NCI-H1417 (cell line): Measurements from ENCODE around the gene TRPM3.

Experiments
- DNase-seq, 3 experiments: peaks; one replicate each; lab custom pipeline; 2025; lab: John Stamatoyannopoulos, UW

TRPM3 gene

DNA sequence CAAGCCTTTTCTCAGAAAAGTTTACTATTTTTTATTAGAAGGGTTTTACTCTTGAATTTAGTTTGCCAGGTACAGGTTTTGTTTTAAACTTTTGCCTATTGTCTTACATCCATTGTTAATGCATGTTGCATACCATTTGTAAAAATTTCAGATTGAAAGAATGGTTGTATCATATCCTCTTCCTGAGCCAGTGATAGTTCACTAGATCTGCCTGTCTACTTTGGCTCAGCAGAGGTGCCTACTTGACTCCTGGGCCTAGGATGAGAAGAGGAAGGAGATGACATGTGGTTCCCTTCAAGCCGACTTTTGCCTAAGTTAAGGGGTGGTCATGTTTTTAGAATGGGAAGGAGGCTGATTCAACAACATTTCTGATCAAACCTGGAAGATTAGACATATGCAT, 232.9 kb downstream of the TRPM3 start:
- no peak for DNase-seq

DNA sequence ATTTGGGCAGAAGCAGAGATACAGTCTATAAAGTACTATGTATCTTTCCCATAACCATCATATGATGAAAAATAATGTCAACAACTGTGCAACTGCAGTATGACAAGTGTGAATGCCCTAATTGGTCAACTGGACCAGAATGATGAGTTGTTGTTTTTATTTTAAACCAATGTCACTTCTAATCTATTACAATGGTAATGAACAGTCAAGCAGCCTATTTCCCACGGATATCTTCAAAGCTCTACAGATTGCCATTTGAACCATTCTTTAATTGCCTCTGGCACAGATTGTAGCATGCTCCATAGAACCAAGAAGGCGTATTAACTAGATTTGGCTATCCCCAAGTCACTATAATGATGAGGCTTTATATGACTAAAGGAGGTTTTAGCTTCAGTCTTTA, 233.6 kb downstream of the TRPM3 start:
- DNase-seq, result no peak

DNA sequence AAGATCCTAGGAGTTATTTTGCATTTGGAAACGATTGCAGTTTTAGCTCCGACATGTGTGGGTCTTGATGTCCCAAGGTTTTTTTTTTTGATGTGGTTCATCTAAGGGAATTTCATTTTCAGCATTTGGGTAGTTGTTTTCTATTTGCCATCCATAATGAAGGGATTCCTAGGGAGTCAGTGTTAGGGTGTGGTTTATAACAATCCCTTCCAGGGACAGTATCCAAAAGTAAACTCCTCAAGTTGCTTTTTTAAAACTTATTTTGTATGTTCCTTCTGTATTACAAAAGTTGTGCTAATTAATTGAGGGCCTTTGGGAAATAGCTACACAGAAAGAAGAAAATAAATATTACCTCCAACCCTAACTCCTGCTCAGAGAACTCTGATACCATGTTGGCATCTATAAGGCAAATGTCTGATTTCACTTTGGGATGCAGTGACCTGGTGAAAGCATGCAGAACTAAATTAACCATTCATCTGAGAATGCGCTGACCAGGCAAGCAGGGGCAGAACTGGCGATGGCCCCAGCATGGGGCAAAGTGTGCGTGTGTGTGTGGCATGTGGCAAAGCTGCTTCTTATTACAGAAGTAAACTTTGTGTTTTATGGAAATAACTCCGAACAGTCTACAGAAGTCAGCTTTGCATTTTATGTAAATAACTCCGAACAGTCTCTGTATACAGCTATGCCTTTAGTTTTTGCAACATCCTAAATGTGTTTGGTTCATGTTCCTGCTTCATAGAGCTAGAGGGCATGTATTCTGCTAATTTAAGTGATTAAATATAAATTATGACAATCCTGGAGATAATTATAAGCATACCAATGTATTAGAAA, 237.2 kb downstream of the TRPM3 start:
- no peak for DNase-seq

DNA sequence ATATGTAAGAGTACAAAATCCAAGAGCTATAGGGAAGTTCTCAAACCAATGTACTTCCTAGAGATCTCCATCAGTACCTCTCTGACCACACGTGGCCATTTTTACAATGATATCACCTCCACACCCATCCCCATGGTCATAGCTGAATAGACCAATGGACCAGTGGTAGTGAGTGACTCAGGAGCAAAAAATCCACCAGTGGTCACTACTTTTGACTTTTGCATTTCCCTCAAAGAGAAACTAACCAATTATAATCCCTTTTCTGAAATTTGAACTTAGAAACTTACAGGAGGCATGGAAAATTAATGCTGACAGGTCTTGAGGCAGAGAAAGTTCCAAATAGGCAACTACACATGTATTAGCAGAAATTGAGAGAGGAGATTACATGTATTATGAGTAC, 238.4 kb downstream of the TRPM3 start:
- no peak for DNase-seq

DNA sequence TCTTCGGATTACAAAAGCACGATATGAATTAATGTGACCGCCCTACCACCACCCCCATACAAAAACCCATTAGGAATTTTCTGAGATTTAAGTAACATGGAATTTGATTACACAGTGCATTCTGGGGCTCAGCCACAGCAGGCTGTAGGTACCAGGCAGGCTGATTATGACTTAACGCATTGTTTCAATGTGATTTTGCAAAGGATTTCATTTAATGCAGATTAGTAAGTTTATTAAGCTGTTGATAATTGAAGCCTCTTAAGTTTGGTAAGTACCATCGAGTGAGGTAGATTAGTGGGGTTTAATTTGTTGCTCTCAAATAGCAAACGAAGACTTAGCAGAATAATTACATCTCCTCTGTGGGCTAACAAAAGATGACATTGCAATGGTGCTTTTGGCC, 240.1 kb downstream of the TRPM3 start:
- peak in 1 of 3 experiments; percentile 15 for DNase-seq

DNA sequence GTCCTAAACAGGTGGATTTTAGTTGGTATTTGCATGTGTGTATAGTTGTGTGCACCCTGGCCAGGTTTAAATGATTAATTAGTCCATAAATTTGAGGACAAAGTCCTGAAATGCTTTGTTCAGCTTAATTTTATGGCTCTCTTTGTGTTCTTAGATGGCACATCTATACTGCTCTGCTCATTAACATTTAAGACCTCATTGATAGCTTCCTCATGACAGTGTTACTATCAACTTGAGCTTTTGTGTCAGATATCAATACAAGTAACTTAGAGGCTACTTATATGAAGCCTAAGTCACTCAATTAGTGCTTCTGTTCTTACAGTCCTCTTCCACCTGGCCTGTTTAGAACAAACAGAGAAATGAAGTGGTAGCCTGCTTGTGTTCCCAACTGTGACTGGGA, 240.9 kb downstream of the TRPM3 start:
- DNase-seq, result peak in 1 of 3 experiments; percentile 48

DNA sequence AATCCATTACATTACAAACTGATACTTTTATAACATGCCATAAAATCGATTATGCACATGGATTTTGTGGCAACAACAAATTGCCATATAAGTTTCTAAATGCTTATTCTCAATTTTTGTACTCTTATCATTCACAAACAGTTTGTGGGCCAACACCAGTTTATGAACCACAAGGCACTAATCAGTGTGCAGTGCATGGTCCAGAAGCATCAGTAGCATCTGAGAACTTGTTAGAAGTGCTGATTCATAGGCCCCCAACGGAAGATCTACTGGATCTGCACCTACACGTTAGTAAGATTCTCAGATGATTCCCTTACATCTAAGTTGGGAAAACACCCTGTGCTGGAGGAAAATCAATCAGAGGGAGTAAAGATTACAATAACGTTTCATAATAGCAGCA, 242.8 kb downstream of the TRPM3 start:
- no peak for DNase-seq

DNA sequence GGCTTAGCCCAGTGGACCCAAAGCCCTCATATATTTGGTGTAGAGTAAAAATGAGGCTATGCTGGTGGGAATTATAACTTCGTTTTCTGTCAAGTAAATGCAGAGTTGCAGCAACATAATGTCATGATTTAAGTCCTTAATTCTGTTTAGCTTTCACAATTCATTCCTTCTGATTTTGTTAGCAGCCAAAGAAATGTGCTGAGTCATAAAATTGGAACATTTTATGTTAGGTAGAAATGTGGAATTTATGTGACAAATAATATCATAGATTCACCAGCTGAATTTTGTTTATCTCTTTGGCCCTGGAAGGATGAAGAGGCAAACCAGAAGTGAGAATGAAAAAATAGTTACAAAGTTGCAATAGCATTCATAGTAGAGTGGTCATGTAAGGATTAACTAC, 247.0 kb downstream of the TRPM3 start:
- DNase-seq, result no peak

DNA sequence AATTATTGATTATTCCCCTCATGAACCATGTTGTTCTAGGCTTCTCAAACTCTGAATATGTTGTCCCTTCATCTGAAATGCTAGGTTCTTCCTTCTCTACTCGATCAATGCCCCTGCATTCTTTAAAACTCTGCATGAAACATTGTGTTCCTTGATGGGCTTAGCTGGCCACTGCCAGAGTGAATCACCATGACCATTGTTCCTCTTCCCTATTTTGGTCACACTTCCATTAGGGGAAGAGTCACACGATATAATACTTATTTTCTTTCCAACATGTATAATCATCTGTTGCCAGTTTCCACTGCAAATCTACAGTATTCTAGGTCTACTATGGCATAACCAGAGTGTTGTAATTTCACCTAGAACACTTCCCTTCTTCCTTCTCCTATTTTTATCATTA, 247.9 kb downstream of the TRPM3 start:
- DNase-seq, result no peak

DNA sequence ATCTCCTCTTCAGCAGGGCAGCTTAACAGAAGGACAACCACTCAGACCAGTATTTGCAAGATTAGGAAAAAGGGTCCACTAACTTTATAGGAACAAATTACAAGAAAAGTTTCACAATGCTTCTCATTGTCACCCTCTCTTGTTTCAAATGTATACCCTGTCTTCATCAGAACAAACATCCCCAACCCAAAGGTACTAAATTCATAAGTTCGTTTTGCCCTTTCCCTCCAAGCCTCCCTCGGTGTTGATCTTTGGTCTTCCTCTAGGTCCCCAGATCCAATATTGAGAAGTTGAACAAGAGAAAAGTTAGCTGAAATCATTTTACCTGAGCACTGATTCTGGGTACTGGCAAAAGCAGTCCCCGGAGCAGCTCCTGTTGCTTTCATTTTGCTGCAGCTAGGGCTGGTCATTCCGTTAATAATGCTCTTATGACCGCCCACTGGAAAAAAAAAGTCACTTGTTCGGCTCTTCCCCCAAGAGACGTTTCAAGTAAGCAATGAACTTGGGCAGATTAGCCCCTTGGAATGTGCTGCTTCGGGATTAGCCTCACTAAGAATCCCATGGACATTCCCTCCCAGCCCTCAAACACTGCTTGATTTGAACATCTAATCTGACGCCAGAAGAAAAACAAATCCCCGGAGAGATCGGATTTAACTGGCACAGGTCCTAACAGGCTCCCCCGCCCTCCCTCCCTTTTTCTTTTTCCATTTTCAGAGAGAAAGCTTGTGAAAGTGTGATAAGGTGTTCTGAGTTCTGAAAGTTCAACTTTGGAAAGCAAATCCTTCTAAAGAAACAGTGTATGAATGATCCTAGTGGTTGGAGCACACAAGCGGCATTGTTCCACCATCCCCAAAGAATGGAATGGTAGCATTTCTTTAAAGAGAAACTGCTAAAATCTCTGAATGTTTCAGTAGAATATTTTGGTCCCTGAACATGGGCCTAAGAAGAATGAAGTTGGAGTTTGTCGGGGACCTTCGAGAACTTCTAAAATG, 252.5 kb downstream of the TRPM3 start:
- DNase-seq, result no peak

DNA sequence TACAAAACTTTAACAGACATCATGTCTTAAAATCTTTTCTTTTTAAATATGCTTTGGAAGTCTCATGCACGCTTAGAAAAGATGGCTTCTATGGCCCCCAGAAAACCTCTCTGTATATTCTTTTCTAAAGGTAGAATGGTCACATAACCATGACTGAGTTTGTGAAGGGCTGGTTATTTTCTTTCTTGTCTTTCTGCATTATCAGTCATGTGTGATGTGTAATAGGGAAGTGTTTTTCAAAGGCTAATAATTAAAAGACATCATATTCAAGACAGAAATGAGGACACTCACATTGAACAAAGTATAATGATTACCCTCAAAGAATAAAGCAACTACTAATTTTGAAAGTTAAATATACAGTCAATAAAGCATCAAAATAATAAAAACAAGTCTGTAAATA, 253.4 kb downstream of the TRPM3 start:
- DNase-seq, result no peak

DNA sequence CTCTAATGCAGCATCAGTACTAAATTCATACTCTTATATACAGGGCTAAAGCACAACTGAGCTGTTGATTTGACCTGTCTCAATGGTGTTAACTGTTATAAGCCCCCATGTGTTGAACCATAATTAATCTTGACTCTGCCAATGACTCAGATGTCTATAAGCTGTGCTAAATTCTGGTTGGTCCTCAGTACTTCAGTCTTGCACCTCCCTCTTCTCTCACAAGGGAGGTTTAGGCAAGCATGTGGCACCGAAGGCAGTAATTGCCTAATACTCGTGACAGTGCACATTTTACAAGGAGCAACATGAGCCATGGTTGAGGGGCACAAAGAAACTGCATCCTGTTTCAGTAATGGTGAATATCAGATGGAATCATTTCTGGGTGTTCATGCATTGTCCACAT, 255.9 kb downstream of the TRPM3 start:
- no peak for DNase-seq

DNA sequence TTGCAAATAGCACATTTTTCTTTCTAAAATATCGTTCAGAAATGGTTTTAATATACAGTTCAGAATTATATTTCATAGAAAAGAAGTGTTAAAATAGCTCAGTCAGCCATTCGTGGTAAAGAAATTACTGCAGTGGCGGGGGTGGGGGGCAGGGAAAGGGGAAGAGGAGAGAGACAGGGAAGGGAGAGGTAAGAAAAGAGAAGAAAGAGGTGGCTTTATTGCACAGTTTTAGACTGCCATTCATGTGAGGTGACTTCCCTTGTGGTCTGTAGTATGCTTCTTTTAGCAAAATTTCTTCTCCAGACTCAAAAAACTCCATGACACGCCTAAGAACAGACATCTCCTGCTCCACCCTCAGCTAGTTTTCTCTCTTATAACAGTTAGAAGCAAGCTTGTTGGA, 259.6 kb downstream of the TRPM3 start:
- DNase-seq, result no peak

DNA sequence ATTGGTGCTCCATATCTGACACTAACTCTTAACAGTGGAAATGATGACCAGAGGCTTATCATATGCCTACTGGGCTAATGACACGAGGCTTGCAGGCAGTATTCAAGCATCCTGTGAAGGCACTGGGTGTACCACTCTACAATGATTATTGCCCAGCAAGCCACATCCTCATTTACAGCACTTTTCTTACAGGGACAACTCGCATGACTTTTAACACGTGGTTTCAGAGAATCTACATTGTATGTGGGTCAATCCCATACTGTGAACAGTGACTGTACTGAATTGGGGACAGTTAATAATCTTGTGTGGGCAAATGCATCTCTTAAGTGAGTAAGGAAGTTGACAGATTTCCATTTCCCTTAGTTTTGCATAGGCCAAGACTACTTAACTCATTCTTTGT, 260.0 kb downstream of the TRPM3 start:
- no peak for DNase-seq

DNA sequence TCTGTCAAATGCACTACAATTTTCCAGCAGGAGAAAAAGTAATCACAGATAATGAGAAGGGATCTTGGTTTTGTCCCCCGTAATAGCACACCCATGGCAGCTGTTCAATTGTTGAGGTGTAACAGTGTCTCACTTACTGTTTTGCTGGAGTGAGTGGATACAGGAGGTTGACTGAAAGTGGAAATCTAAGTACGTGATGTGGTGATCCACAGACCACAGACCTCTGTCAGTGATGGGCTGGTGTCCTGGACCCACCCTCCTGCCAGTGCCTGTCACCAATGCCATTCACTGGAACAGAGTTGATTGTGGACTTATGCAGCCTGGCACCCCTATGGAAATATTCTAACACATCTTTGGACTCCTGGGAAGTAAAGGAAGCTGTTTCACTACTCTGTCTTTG, 261.7 kb downstream of the TRPM3 start:
- DNase-seq, result no peak

DNA sequence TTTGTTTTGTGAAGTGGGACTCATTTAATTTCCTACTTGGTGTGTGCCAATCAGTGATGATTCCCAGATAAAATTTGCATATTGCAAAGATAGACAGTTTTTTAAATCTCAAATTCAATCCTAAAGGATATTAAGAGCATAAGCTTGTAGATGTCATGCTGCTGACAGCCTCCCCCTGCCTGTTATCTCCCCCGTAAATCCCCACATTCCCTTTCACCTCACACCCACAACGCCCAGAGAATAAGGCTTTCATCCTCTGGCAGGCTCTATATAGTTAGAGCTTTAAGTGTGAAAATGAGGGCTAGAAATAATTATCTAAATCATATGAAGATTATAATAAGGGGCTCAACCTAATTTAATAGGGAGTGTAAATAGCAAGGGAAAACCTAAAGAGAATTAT, 265.0 kb downstream of the TRPM3 start:
- no peak for DNase-seq

DNA sequence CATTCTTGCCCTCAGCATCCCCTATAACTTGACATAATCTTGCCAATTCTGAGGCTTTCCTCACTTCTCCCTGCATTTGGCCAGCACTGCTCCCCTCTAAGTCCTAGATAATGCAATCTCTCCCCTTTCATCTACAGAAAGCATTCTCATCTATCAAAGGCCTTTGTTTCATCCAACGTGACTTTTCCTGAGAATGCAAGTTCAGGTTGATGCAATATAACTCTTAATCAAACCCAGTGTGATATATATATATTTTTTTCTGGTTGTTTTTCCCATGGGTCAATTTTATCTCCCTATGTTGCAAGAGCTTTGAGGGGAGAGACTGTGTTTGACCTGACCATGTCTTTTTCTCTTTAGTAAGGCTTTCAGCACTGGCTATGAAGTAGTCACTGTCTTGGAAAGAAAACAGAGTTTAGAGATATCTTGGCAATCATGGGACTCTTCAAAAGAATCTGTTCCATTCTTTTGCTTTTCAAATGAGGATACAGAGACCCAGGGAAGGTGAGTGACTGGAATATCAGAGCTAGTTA, 268.6 kb downstream of the TRPM3 start:
- no peak for DNase-seq

DNA sequence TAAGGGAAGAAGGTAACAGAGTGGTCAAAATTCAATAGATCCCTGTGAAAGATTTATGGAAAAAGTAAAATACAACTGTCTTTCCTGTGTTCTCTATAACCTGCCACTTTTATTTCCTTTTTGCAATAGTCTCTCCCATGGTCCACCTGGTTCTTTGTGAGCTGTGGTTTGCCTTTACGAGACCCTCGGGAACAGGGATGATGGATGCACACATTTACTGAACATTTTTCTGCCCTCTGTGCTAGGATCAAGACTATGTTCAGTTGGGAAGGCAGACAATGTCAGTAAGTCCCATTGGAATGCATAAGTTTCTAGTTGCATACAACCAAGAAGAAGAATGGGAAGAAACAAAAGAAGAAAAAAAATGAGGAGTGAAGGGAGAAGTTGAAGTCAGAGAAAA, 281.2 kb downstream of the TRPM3 start:
- no peak for DNase-seq

DNA sequence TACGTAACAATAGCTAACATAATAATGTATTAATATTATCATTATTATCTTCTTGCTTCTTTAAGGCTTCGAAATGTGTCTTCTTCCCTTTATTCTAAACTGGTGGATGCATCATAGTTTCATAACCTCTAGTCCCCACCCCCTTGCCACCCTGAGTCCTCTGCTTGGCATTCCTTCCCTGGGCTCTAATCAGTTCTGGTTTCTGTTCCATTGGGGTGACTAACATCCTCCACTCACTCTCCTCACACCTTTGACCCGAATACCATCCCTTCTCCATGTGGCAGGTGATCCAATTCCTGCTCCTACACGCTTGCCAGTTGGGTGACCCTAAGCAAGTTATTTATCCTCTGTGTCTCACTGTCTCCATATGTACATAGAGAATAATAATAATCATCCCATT, 286.1 kb downstream of the TRPM3 start:
- DNase-seq, result no peak

DNA sequence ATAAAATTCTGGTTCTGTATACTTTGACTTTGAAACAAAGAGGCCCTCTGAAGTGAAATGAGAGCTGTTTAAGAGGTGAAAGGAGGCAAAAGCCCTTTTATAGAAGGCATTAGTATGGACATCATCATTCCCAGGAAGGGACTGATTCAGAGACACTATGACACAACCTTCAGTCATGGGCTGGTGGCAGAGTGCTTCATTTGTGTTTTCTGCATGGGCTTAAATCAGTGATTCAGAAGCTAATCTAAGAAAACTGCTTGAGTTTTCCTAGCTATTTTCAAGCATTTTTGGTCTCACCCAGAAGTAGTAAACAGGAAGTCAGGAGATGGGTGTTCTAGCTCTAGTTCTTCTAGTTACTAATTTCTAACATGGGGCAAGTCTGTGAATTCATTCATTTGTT, 288.9 kb downstream of the TRPM3 start:
- no peak for DNase-seq

DNA sequence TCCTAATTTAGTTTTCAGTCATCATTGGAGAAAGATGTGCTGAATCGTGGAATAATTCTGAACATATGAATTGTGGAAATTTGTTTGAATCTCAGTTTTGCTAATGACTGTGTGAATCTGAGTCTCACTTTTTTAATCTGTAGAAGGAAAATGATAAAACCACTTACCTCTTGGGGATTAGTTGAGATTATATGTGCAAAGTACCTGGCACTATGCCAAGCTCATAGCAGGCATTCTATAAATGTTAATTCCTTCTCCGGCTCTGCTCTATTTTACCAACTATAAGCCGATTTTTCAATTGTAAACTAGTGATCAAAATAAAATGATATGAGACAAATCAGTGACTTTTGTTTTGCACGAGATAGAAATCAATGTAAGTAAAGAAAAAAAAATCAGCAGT, 290.8 kb downstream of the TRPM3 start:
- peak in 1 of 3 experiments; percentile 10 for DNase-seq

DNA sequence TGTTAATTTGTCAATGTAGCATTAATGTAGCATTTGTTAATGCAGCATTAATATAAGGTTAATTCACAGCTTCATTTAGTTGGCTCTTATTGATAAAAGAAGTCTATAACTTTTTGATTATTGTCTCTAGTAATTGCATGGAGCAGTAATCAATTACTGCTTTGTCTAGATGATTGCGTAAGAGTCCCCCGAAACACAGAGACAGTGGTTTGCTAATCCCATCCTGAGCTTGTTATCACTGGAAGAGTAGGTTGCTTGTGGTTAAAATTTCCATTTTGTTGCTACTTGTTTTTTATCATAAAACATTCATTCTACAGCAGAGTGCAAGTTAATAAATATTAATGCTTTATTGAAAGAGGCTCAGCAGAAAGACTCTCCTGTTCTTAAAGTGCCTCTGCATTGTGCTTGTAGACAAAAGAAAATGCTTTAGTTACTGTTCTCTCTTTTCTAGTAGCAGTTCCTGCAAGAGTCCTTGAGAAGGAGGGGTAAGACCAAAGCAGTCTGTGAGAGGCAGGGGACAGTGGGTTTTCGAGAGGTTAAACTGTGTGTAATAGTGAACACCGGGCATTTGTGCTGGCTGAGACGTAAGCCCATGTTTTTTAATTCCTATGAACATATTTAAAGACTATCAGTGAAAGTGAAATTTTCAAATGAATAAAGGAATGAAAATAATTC, 291.7 kb downstream of the TRPM3 start:
- no peak for DNase-seq
